ENCODE measurements around the gene ZDHHC17.

DNA sequence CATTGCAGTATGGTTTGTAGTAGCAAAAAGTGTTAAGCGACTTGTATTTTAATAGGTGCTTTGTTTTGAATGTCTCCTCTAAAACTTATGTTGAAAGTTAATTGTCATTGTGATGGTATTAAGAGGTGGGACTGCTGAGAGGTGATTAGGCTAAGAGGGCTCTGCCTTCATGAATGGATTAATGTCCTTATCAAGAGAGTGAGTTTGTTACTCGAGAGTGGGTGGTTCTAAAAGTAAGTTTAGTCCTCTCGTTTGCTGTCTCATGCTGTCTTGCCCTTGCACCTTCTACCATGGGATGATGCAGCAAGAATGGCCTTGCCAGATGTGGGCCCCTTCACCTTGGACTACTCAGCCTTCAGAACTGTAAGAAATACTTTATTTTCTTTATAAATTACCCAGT lies 17.4 kb downstream of the ZDHHC17 start:
- TF ChIP-seq RFXAP (CRISPR knock-in tag; IDR thresholded peaks at IDR 0.05; ENCODE audit: borderline replicate concordance): no peak
- TF ChIP-seq ZNF615 (CRISPR knock-in tag; IDR thresholded peaks at IDR 0.05; ENCODE audit: borderline replicate concordance): no peak
- TF ChIP-seq ZNF331 (CRISPR knock-in tag; IDR thresholded peaks at IDR 0.05): no peak
- no peak for TF ChIP-seq TCF12 (IDR thresholded peaks at IDR 0.05)
- TF ChIP-seq TCF12 (CRISPR knock-in tag; IDR thresholded peaks at IDR 0.05): no peak
- no peak for TF ChIP-seq ELK4 (CRISPR knock-in tag; IDR thresholded peaks at IDR 0.05; ENCODE audit: borderline replicate concordance)

Data from HepG2 (cell line).